ENCODE results near the gene SLC18A2.
"Not testable (repeated sequence)": the region's sequence is repeated elsewhere in the genome, so short reads cannot be mapped to it uniquely, and the experiment has no call there.

The SLC18A2 gene

DNA sequence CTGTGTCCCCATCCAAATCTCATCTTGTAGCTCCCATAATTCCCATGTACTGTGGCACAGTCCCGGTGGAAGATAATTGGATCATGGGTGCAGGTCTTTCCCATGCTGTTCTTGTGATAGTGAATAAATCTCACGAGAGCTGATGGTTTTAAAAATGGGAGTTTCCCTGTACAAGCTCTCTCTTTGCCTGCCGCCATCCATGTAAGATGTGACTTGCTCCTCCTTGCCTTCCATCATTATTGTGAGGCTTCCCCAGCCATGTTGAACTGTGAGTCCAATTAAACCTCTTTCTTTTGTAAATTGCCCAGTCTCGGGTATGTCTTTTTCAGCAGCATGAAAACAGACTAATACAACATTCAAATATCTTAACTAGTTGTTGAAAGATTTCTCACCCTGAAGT, 10.8 kb upstream of the SLC18A2 start:
- in situ Hi-C loops (cut with MboI; ENCODE audit: low sequenced_read_pairs): not testable (repeated sequence)

DNA sequence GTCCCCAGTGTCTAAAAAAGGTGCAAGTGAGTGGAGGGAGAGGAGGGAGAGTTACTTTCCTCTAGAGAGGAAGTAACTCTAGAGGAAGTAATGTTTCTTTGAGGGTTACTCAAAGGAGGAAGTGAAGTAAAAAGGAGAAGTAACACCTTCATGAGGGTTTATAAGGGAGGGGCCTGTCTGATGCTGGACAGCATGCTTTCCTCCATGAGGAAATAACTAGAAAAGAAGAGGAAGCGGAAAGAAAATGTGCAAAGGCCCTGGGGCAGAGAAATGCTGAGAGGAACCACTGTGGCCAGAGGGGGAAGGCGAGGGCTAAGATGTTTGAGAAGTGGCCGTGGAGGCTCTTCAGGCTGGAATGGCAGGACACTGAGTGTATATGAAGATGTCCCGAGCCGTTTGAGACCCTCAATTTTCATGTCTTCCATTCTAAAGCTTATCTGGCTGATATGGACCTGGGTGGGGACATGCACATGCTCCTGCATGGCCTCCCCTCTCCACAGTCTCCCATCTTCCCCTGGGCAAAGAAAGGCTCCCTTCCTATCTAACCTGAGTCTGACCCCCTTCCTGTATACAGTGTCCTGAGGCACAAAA, 3.4 kb upstream of the SLC18A2 start:
- in situ Hi-C loops (cut with MboI; ENCODE audit: low sequenced_read_pairs): no loop called here

DNA sequence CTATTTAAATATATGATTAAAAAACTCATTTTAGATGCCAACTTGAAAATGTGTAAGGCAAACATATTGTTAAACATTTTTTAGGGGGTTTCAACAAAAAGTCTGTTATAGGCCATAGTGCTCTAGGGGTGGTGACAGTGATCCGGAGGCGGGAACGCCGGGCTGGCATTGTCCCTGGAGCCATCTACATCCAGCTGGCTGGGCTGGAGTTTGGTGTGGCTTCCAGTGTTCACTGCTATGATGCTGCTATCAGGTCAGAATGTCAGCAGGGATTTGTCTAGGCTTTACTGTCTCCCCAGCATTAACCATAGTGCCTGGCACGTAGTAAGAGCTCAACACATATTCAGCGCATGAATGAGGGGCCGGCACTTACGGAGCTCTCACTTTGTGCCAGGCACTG, 1.9 kb upstream of the SLC18A2 start:
- in situ Hi-C loops (cut with MboI; ENCODE audit: low sequenced_read_pairs): no loop called here

DNA sequence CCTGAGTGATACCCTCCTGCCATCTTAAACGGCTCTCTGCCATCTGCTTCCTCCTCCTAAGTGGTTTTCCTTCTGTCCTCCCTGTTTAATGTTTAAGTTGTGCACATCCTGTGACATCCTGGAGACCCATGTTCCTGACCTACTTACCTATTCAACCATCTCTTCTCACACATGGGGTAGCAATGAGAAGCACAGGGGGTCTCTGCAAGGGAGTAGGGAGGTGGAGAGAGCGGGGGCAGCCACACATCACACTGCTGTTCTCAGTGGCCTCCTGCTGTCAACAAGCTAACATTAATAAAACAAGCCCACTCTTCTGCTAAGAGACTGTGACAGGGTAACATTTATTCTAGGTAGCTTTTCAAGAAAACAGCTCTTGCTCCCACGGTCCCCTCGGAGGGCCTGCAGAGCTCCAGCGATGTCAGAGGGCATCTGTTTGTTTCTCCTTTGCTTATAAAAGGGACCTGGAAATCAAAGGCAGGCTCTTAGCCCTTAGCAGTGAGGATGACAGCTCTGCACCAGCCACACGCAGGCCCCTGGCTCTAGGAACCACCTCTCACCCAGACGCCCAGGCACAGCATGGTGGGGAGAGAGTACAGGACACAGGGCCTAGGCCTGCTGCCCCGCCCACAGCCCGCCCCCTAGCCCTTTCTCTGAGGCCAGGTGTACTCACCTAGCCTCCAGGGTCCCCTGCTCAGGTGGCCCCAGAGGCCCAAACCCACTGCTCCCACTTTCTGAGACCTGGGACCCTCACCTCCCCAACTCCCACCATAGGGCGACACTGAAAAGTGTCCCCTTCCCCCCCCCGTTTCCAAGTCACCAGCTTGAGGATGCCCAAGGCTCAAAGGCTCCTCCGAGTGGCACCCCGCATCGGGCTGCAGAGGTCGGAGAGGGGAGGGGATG, 943 bp upstream of the SLC18A2 start:
- in situ Hi-C loops (cut with MboI; ENCODE audit: low sequenced_read_pairs): no loop called here

DNA sequence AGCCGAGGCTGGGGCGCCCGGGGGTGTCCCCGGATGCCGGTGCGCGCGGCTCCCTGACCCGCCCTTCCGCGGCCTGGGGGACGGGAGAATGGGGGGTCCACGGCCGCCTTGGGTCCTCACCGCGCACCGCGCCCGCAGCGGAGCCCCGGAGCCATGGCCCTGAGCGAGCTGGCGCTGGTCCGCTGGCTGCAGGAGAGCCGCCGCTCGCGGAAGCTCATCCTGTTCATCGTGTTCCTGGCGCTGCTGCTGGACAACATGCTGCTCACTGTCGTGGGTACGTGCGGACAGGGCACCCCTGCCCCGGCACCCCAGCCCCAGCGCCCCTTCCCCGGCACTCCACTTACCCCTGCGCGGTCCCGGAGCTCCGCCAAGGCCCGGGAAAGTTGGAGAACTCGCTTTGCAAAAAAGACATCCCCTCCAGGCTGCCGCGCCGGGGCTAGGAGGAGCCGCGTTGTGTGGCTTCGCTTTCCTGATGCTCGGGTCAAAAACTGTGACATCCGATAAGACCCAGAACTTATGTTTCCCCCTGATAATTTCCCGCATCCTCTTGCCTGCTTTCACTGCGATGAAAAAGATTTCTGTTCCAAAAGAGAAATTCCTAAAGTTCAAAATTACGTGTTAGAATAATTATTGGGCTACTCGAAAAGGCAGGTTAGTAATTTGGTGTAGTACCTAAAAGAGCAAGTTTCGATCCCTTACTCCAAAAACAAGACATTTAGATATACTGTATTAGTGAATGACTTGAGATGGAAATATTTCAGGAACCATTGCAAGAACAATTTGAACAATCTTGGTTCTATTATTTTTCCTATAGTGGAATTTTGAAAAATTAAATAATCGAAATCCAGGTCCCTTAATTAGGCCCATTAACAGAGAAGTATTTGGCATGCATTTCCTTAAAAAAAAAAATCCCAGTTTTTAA, 888 bp downstream of the SLC18A2 start:
- in situ Hi-C loops (cut with MboI; ENCODE audit: low sequenced_read_pairs): no loop called here

DNA sequence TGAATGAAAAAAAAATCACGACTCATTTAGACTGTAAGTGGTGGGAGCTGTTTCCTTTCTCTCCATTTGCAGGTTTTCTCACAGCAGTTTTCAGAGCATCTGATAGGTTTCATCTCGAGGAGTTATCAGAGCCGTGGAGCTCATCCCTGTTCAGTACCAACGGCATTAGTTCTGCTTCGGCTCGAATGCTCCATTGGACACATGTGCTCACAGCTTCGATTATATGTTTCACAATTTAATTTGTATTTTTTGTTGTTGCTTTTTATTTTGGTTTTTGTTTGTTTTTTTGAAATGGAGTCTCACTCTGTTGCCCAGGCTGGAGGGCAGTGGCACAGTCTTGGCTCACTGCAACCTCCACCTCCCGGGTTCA, 1.5 kb downstream of the SLC18A2 start:
- in situ Hi-C loops (cut with MboI; ENCODE audit: low sequenced_read_pairs): no loop called here

DNA sequence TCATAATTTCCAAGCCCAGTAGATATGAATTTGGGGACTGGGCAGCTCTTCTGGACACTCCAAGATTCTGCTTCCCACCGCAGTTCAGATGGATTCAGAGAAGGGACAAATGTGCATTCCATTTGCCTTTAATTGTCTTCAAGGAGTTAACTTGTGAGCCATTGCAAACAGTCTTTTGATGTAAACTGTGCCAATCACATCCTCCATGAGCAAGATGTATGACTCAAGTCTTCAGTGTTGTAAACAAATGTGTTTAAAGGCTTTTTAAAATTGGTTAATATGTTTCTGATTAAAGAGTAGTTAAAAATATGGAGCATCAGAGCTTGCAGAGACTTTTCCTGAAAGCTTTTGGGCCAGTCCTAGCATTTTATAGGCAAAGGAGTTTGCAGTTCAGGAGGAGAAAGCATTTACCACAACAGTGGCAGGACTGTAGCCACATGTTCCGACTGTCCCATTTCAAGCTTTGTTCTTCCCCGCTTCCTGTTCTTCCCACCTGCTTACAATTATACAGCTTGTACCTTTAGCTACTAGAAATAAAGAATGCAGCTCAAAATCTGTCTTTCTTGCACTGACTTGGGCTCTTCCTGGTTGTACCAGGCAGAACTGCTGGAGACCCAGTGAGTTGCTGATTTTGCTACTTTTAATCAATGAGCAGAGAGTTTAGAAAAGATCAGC, 6.2 kb downstream of the SLC18A2 start:
- in situ Hi-C loops (cut with MboI; ENCODE audit: low sequenced_read_pairs): no loop called here

DNA sequence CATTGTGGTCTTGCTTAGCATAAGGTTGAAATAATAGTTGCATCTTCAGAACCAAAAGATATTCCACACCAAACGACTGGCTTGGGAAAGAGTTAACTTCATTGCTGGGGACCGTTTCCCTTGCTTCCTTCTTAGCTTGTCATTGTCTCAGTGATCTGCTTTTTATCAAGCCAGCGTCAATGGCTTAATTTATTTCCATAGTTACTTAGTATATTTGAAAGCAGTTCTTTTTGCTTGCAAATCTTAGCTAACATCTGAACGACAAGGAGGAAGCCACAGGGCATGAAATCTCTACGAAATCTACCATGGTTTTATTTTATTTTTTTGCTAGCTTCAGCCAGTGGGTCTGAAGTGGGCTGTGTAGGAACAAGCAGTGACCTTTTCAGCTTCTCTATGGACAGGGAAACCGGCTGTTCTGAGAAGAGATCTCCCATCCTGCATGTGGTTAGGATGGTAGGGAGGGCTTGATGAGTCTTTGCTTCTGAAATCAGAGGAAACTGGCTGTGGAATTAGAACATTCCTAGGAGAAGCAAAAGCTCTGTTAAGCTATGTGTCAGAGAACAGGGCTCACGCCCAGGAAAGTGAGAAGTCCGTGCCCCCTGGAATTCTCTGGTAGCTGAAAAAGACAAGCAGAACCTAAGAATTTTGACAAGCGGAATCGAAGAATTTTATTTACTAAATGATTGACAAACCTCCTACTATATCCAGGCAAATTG, 8.0 kb downstream of the SLC18A2 start:
- in situ Hi-C loops (cut with MboI; ENCODE audit: low sequenced_read_pairs): no loop called here

DNA sequence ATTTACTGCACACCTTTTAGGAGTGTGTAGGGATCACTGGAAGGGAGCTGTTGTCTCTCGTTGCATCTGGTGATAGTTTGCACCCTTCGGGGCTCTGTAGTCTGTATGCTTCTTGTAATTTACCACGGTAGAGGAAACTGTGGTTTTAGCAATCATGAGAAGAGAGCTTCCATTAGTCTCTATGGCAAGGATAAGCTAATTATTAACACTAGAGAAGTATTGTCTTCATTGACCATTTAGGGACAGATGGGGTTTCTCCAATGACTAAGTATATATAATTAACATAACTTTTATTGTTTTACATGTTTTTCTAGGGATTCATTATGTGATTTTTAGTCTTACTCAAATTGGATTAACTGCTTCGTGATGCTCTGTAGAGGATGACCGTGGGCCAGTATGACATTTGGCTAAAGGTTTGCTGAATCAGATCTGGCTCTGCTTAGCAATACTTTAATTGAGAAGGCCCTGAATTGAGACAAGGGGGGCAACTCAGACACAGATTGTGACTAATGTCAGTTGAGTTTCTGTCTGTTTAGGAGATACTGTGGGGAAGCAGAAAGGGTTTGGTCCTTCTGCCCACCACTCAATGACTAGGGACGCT, 8.7 kb downstream of the SLC18A2 start:
- in situ Hi-C loops (cut with MboI; ENCODE audit: low sequenced_read_pairs): no loop called here

DNA sequence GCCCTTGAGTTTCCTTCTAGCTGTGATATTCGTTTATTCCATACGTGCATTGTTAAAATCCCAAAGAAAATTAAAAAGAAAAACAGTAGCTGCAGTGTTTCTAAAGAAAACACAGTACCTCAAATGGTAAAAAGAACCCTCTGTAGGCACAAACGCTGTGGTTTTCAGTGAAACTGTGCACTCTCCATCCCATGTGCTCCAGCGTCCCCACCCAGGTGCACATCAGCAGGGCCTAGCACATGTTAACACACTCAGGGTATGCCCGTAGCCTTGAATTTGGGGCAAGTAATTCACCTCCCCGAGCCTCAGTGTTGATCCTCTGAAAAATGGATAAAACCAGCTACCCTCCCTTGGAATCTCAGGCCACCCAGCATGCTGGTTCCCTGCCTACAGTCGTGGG, 9.5 kb downstream of the SLC18A2 start:
- in situ Hi-C loops (cut with MboI; ENCODE audit: low sequenced_read_pairs): no loop called here

DNA sequence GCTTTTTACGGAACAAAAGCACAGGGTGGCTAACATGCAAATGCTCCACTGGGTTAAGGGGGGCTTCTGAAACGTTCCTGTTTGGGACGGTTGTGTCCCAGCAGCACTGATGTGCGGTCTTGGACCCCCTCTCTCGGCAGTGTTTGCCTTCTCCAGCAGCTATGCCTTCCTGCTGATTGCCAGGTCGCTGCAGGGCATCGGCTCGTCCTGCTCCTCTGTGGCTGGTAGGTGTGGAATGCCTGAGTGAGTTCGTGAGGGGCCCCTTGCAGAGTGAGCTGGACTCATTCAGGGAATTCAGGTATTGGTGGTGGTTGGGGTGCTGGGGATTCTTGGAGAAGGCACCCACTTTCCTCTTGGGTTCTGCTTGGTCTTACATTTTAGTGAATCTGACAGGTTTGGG, 13.0 kb downstream of the SLC18A2 start:
- in situ Hi-C loops (cut with MboI; ENCODE audit: low sequenced_read_pairs): no loop called here

DNA sequence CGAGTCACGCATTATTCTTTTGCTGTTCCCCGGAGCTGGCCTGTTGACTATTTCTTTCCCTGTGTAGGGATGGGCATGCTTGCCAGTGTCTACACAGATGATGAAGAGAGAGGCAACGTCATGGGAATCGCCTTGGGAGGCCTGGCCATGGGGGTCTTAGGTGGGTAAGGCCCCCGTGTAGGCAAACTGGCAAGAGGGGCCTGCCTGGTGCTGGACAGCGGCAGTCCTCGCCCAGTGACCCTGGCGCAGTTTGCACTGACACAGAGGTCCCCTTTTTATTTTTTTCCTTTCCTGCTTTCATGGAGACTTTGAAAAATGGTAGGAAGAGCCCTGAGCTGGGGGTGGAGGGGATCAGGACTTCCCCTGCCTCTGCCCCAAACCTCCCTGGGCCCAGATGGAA, 13.4 kb downstream of the SLC18A2 start:
- in situ Hi-C loops (cut with MboI; ENCODE audit: low sequenced_read_pairs): no loop called here

DNA sequence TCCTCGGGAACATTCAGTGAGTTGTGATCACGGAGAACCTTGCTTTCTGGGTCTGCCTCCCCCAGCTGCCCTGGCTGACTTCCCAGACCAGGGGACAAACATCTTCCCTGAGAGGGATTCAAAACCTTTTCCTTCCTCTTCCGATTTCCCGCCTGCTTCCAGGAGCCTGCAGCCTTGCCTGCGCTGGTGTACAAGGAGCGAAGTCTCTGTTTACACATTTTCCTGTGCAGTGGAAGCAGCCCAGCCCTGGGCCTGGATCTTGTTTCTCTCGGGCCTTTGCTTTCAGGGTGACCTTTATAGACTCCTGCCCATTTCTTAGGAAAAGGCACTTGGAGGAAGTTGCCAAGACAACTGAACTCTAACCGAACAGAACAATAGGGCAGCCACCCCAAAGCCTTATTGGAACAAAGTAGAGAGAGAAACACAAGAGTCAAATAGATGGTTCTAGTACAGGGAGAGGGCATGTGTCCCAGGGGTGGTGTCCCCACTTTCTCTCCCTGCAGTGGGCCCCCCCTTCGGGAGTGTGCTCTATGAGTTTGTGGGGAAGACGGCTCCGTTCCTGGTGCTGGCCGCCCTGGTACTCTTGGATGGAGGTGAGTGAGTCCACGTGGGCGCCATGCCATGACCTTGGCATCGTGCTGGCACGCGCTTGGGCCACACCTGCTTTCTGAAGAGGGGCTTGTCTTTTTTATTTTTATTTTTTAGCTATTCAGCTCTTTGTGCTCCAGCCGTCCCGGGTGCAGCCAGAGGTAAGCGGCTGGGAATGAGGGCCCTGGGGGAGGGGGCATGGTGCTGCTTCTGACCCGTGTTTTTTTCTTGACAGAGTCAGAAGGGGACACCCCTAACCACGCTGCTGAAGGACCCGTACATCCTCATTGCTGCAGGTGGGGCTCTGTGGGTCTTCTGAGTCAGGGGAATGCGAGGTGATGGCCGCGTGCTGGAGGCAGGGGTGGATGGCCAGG, 14.1 kb downstream of the SLC18A2 start:
- in situ Hi-C loops (cut with MboI; ENCODE audit: low sequenced_read_pairs): no loop called here

DNA sequence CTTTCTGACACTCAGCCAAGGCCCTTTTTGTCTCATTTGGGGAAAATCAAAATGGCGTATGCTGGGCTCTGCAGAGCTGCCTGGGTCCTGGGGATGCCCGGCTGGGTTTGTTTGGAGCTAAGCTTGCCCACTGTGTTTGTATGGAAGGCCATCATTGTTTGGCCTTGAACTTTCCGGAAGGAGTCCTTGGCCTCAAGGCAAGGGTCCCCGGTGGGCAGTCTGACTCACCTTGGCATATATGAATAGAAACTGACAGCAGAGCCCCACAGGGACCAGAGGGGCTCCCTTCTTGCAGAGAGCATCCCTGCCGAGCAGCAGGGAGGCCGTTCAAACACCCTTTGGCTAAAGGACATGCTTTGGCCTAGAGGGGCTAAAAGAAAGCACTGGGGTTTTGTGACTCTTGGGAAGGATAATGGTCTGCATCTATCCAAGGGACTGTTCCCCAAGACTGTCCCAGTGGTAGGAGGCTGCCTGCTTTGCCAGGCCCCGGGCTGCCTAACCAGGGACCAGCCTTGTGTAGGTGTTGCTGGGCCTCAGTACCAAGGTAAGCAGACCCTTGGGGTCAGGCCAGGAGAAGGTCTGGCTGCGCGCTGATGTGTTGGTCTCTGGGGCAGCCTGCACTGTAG, 15.0 kb downstream of the SLC18A2 start:
- in situ Hi-C loops (cut with MboI; ENCODE audit: low sequenced_read_pairs): no loop called here

DNA sequence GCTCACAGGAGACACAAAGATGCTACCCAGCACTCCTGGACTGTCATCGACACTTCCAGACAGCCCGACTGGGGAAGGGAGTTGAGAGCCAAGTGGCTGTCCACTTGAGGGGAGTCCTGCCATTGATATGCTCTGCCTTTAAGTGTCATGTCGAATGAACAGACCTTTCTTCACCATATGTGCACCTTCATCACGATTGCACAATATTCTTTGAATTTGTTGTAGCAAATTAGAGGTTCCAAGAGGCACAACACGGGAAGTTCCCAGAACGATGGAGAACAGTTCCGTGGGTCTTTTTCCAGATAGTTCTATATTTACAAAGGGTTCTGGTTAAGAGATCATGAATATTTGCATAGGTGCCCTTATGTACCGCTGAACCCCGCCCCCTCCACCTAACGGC, 16.0 kb downstream of the SLC18A2 start:
- in situ Hi-C loops (cut with MboI; ENCODE audit: low sequenced_read_pairs): no loop called here

DNA sequence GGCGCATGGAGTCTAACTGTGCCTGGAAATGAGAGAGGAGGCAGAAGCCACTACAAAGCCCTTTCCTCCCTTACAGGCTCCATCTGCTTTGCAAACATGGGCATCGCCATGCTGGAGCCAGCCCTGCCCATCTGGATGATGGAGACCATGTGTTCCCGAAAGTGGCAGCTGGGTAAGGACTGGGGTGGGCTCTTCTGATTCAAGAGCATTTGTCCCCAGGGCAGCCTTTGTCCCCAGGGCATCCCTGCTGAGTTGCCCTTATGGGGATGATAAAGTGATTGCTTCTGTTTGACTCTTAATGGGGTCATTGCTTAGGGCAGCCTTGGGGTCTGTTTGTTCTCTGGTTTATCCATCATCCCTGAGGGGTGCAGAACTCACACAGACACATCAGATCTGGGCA, 16.8 kb downstream of the SLC18A2 start:
- in situ Hi-C loops (cut with MboI; ENCODE audit: low sequenced_read_pairs): no loop called here

DNA sequence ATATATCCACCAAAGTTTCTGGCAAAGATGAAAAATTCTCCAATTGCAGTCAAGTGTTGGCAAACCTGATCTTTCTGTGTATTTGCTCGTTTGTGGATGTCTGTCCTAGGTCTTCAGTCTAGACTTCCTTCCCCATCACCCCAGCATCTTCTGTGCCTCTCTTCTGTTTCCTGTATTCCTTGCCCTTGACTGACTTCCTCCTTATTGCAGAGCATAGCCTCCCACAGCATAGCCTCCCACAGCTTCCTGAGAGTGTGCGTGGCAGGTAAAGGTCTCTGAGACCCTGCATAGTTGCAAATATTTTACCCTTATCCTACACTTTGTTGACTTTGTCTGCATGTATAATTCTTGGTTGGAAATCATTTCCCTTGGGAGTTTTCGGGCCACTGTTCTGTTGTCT, 18.4 kb downstream of the SLC18A2 start:
- in situ Hi-C loops (cut with MboI; ENCODE audit: low sequenced_read_pairs): no loop called here

DNA sequence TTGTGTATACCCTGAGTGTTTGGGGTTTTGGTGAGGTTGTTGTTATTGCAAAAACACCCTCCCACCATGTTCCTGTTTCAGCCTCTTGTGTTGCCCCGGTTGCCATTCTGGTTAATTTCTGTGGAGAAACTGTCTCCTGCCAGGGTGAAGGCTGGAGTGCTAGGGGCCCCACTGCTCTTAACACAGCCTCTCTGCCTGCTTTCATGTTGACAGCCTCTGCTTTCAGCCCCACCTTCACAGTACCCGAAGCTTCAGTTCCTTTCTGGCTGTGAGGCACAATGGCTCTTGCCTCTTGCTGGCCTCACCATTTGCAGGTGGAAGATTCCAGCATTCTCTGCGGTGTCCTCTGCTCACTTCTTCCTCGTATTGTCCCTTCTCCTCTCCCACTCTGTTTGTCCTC, 19.2 kb downstream of the SLC18A2 start:
- in situ Hi-C loops (cut with MboI; ENCODE audit: low sequenced_read_pairs): no loop called here

Data from HL-60/S4 (cell line).